NT2/D1 (cell line): Measurements from ENCODE around the gene PNPLA7.

Experiments
- YY1 ChIP-seq: IDR thresholded peaks from 2 replicates; pipeline ENCODE4 v1.6.1; 2011; ENCODE audit not compliant: insufficient read length, insufficient read depth
- ZNF274 ChIP-seq: IDR thresholded peaks from 2 replicates; pipeline ENCODE4 v1.6.1; 2011; ENCODE audit warnings: mild to moderate bottlenecking, low read depth, low read length

GRCh38 chr9:137531099-137531765 is 19.0 kb downstream of the PNPLA7 start:
- no peak for TF ChIP-seq YY1
- TF ChIP-seq ZNF274, result no peak
